HG03045 (cell line): Measurements from ENCODE around the gene TTC28.
"Not testable (repeated sequence)": the region's sequence is repeated elsewhere in the genome, so short reads cannot be mapped to it uniquely, and the experiment has no call there.

ENCODE experiments used
- ATAC-seq: cut with Tn5 transposase; IDR thresholded peaks from one replicate; pipeline ENCODE4 v1.9.1; 2021; ENCODE audit warnings: mild to moderate bottlenecking, moderate library complexity; ENCODE audit not compliant: unreplicated experiment

Gene TTC28

DNA sequence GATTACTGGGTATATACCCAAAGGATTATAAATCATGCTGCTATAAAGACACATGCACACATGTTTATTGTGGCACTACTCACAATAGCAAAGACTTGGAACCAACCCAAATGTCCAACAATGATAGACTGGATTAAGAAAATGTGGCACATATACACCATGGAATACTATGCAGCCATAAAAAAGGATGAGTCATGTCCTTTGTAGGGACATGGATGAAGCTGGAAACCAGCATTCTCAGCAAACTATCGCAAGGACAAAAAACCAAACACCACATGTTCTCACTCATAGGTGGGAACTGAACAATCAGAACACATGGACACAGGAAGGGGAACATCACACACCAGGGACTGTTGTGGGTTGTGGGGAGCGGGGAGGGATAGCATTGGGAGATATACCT, 510.3 kb downstream of the TTC28 start:
- not testable (repeated sequence) for ATAC-seq

DNA sequence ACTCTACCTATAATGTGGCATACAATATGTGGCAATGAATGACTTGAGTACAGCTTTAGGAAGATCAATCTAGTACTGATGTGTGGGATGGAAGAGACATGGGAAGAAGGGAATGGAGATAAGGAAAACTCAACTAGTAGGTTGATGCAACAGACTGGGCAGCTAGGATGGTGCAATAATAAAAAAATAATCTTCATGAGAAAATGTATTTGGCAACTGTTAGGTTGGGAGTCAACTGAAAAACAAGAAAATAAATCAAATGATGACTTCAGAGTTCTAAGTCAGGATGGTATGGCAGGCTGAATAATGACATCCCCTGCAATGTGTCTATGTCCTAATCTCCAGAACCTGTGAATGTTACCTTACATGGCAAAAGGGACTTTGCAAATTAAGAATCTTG, 523.8 kb downstream of the TTC28 start:
- ATAC-seq, result no peak

DNA sequence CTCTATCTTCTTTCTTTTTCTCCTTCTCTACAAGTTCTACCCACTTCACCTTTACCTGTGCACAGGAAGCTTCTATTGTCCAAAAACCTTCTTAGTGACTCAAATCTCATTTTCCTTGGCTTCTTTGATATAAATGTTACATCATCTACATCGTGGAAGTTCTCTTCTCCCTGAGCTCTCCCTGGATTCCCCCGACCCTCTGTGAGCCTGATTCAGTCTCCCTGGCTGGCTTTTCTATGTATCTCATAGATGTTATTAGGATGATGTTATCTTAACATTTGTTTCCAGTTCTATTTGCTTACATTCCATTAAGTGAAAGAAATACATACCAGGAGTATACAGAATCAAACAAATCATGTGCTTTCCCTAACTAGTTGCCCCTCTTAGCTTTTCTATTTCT, 524.8 kb downstream of the TTC28 start:
- no peak for ATAC-seq

DNA sequence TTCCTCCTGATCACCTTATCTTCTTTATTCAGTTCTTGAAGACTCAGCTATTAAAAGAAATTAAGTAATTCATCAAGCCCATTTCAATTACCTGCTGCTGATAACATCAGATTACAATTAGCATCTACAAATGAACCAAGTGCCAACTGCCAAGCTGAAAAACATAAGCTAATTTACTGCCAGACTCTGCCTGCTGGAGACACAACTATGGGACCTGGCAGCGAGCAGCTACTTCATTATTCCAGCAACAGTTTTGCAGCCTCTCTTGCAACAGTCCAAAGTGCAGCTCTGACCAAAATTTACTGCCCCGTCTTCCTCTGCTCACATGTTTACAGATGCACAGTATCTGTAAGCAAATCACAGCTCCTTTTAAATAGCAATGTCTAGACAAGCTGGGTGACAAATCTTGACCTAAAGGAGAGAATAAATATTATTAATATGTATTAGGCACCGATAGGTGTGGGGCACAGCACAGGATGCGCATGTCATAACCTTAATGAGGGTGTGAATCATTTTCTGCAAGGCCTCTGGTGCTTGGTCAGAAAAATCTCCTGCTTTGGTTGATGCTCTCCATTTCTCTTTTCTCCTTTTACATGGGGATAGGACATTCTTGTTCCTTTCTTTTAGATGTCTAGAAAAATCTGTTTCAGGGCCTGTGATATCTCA, 528.4 kb downstream of the TTC28 start:
- ATAC-seq, result no peak

DNA sequence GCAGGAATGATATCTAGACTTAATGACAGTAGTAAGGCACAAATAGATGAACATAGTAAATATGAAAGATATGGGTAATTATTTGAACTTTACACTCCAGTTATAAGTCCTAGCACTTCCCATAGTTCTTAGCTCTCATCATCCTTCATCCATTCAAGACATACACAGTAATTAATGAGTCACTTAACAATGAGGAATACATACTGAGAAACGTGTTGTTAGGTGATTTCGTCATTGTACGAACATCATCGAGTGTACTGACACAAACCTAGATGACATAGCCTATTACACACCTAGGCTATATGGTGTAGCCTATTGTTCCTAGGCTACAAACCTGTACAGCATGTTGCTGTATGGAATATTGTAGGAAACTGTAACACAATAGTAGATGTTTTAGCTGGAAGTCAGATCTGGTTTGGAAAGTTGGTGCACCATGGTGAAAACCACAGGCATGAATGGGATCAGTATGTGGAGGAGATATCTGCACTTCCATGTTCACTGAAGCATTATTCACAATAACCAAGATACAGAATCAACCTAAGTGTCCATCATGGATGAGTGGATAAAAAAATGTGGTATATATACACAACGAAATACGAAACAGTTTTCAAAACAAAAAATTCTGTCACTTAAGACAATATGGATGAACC, 530.7 kb downstream of the TTC28 start:
- ATAC-seq, result no peak

DNA sequence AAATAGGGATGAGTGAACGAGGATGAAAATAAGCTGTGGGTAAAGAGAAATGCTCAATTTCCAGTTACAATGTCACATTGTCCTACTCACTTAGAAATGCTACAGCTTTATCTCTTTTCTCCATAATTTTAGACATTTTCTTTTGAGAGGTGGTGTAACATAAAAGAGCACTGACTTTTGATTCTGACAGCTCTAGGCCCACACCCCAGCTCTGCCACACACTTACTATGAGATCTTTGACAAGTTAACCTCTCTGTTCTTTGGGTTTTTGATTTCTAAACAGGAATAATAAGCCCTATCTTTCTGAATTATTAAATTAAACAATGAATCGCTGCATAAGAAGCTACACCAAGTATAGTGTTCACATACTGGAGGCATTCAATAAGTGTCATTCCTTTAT, 532.2 kb downstream of the TTC28 start:
- ATAC-seq, result no peak

DNA sequence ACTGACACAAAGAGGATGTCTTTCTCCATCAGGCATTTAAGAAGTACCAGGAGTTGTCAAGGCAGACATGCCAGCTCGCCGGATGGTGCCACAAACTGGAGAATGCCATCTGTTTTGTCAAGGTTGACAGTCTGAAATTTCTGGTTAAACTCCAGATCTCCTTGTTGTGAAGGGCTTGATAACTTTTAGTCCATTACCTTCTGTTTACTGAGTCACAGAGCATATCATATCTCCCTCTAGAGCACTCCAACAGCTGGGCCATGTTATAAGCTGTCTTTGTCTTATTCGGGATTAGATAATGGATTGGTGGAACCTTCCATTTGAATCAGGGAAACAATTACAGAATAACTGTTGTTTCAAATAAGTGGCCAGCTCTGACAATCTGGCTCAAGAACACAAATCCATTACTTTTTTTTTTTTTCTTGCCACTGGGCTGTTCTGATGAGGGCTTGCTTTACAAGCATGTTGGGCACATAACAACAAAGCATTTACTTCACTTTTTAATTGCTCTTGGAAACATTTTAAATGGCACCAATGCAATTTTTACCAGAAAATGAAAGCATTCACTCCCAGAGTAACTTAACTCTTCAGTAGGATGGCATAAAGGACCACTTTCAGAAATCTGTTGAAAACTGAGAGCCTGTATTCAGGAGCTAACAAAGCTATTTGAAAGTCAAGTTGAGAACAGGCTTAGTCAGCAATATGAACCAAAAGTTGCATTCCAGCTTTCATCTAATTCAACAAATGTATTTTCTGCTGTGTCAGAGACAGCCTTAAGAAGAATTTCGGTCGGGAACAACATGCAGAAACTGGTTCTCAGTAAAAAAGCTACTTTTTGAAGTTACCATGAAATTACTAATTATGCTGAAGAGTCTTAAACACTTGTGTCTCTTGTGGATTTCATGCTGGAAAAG, 533.0 kb downstream of the TTC28 start:
- no peak for ATAC-seq

DNA sequence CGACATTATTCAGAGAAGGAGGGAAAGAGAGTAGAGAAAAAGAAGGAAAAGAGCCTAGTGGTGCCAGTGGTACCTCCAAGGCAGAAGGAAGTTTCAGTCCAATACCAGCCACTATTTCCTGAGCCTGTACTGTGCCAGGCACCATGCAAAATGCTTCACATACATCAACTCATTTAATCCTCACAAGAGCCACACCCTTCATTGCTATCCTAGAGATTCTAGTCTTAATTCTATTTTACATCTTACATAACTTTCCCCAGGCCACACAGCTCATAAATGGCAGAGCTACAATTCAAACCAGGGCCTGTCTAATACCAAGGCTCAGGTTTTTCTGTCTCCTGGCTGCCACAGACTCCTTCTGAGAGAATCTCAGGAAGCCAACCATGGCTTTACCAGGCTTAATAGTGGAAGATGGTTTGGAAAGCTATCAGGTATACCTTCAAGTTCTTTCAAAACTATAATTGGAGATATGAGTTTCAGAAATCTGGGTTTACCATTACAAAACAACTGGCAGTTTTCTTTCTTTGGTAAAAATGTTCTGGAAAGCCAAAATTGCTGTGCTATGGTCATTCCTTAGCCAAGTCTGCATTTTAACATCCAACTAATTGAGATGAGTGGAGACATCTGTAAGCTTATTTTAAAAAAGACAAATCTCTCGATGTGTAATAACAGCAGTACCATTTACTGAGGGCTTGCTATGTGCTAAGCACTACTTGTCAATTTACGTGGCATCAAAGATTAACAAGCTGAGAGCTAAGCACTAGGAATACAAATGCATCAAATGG, 535.5 kb downstream of the TTC28 start:
- ATAC-seq, result no peak

DNA sequence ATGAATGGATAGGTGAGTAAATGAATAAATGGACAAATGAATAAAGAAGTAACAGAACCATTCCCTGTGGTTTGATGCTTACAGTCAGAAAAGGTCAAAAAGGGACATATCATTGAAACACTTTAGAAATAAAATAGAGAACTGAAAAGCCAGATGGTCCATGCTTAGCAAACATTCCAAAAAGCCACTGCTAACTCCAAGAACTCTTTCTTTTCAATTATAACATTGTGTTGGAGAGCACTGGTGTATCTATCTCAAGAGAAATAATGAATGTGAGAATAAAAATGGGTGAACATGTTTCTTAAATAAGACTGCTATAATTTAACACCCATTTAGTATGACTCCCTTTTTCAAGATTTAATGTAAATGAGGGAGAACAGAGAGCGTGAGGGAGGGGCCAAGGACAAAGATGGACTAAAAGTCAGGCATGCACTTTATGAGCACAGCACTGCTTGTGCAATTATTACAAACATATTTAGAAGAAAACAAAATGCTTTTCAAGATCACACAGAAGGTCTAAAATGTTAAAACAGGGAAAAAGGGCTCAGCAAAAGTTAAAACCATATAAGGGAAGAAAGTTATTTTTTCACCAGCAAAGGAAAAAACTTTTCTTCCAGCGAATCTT, 536.3 kb downstream of the TTC28 start:
- no peak for ATAC-seq

DNA sequence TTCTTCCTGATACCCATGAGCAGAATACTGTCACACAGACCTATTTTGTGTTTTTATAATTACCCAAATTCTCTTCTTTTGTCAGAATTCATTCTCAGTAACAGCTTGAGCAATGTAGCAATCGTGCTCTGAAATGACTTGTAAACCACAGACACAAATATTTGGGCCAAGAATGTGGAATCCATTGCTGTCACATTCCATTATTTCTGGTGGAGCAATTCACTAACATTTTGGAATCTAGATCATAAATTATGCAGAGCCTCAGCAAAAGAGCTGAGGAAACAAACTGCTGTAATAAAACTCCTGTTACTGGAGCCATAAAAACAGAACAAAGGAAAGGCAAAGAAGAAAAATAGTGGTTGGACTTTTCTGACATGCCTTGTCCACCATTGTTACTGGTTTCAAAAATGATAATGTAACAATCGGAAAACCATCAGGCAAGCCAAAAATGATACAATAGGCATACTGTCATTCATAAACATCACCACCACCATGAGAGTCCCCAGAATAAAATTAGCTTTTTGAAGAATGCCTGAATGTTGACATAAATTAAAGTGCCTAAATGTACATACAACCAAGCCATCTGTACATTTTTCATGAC, 537.2 kb downstream of the TTC28 start:
- no peak for ATAC-seq

DNA sequence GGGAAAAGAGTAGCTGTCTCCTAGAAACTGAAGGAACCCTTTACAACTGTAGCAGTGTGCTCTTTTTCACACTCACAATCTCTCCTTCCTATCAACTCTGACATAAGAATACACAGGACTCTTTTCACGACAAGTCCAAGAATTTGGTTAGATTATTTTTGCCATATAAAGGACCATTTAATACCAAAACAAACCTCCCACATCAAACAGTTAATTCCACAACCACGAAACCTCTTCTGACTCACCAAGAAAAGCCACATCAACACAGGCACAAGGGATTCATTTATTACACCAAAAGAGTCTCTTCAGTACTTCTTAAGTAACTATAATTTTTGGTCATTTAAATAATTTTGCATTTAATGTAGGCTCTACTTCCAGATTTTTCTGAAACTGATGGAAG, 538.0 kb downstream of the TTC28 start:
- no peak for ATAC-seq

DNA sequence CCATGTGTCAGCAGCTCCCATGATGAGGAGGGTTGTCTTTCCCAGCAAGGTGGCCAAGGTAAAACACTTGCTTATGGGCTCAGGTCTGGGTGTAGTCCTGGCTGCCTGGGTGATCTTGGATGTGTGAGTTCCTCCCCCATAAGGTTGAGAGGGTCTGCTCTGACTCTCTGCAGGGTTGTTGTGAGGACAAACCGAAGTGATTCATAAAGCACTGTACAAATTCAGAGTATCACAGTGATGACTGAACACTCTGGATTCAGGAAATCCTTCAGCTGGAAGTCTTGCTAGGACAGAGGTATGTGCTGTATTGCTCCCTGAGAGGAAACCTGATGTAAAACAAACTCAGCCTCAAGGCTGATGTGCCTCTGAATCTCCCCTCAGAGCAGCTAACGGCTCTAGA, 539.7 kb downstream of the TTC28 start:
- no peak for ATAC-seq

DNA sequence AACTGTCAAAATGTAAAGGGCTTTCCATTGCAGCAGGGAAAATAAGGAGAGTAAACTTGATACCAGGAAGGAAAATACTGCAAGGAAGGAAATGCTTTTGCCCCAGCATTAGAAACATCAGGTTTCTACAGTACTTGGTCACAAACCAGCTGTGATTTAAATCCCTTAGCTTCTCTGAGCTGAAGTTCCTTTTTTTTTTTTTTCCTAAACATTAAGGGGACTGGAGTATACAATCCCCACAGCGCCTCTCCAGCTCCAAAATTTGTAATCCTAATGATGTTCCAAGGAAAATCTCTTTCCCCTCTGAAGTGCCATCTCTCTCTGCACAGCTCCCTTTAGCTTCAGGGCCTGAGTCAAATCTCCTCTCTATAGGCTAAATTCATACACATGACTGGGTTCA, 540.1 kb downstream of the TTC28 start:
- no peak for ATAC-seq

DNA sequence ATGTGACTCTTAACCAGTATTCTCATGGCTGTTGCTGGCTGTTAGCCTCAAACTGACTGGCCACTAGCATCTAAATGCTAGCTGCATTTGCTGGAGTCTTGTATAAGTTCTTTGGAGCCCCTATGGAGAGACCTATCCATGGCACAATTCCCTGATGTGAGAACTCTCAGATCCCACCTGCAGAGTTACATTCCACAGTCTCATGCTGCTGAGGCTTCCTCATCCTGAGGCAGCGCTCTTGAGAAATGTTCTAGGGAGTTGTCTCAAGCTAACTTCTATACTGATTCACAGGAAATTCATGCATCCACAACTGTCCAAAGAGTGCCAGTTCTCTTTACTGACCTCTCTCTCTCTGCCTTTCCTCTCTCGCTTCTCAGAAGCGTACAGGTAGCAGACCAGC, 542.6 kb downstream of the TTC28 start:
- ATAC-seq, result no peak

DNA sequence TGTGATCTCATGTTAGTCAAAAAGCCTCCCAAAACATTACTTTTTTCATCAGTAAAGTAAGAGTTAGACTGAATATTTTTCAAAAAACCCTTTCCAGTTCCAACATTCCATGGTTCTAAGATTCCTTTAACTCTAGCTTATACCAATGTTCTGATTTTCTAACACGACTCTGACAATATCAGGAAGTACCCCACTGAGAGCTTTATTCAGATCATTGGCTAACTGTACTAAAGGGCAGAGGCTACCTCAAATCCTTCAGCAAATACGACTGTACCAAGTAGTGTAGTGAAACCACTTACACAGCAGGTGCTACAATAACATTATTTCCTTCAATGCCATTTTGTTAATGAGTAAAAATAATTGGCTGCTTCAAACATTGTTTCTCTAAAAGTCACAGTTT, 547.2 kb downstream of the TTC28 start:
- ATAC-seq, result no peak

DNA sequence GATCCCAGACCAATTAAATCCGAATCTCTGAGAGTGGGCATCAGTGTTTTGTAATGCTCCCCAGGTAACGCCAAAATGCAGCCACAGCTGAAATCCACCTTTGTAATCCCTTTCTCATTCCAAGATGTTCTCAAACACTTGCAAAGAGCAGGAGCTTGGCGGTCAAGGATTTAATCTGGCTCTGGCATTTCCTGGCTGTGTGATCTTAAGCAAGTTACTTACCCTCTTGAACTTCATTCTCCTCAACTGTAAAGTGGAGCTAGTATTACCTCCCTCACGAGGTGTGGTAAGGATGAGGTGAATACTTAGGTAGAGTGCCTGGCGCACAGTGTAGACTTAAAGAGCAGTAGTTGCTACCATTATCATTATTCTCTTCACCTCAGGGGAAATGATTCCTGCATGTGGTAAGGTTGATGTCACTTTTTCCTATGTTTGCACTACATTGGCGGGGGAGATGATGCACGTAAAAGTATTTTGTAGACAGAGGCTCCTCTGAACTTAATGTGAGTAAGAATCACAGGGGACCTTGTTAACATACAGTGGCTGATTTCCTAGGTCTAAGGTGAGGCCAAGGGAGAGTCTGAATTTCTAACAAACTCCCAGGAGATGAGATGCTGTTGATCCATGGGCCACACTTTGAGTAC, 550.2 kb downstream of the TTC28 start:
- no peak for ATAC-seq

DNA sequence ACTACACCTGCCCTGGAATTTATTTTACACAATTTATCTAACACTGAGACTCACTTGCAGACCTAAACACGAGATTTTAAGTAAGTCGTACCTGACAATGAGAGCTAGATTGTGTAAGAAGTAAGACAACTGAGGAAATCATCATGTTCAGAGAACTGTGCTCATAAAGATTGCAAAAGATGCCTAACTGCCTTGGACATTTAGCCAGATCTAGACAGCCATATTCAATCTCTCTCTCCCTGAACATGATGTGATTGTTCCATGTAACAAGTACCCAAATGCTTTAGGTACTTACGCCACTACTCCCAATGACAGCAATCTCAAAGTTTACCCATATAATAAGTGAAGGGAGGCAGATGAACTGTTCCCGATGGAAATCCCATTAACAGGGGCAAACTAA, 550.8 kb downstream of the TTC28 start:
- ATAC-seq, result no peak

DNA sequence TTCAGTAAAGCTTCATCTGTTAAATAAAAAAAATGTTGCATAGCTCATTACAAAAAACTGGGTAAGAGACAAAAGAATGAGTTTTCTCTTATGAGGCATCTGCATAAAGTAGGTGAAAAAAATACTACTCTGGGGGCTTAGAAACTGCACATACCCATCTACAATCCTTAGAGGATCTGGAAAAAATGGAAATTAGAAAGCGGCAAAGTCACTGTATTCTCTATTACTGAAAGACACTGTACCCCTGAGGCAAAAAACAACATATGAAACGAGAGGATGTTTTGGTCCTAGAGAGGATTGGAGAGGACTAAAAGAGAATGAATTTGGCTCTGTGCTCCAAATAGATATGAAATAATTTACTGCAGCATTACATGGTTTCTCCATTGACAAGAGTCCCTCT, 553.8 kb downstream of the TTC28 start:
- ATAC-seq, result no peak

DNA sequence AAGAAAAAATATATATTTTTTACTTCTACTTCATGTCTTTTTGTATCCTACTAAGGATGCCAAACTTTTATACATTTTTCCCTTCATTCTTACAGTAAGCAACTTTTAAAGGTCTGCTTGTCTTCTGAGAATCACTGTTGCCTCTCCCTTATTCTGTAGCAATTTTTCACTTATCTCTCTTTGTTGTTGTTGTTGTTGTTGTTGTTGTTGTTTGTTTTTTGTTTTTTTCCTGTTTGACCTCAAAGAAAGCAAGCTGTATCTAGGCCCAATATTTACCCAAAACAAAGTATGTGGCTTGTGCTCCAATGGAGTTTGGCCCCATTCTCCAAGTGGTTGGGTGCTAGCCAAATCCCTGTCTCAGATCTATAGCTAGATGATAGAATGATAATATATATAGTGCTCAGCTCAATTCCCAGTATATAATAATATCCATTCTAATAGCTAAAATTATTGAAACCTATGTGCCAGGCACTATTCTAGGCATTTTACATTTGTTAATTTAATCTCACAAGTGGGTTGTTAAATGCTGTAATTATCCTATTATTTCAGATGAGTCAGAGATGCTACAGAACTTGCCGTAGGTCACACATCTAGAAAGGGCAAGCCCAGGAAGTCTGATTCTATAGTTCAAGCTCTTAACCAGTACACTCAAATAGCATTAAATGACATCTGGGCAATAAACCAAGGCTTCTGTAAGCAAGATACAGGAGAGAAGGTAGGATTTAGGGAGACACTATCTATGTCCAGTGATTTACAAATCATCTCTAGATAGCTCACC, 555.5 kb downstream of the TTC28 start:
- ATAC-seq, result no peak
